Endothelial cell of umbilical vein (primary cell): ENCODE results near the gene BAD. TPM values are rescaled to one million over a fixed set of nuclear protein-coding genes. Genes with fewer than 3 reads are reported as not detected.

Experiments
- BruUV-seq: library from RNA; stranded (reverse); fragments of 400-500 nt; replicated peaks from 2 replicates; lab custom pipeline; 2021; lab: Mats Ljungman, UMichigan
- CTCF ChIA-PET: fragments of 300-600, 350-600 bp; sonication (Branson Sonifier 250); formaldehyde crosslinking; loops from one replicate; lab custom pipeline; 2021; ENCODE audit warnings: antibody characterized with exemption, inconsistent platforms; lab: Charles Lee
- POLR2A ChIA-PET: fragments of 300-600, 350-600 bp; sonication (Branson Sonifier 250); formaldehyde crosslinking; loops from one replicate; lab custom pipeline; 2021; ENCODE audit warnings: antibody characterized with exemption, inconsistent platforms; lab: Charles Lee
- DNase-seq: peaks from one replicate; pipeline ENCODE4 v3.0.0-alpha.2; 2011; ENCODE audit warnings: low read depth, low spot score
- FAIRE-seq: peaks from 2 replicates; lab custom pipeline; 2011; peaks lifted over from hg19 to GRCh38; lab: Jason Lieb, UNC
- H2AFZ ChIP-seq: 2 replicates; pipeline ENCODE4 v1.6.0; 2012; ENCODE audit warnings: low read depth, low read length, control low read depth, inconsistent platforms
- H3K27ac ChIP-seq: 2 replicates; pipeline ENCODE4 v1.5.1; 2011; ENCODE audit warnings: low read depth, mild to moderate bottlenecking, control low read depth, low read length, moderate library complexity; ENCODE audit not compliant: insufficient read depth
- H3K27me3 ChIP-seq, 2 experiments: 2 replicates each; pipeline versions ENCODE4 v1.6.0 to v1.6.1; 2011; ENCODE audit warnings: low read length in 2 of 2, mixed read lengths in 1 of 2; ENCODE audit not compliant: control insufficient read depth in 2 of 2, insufficient read depth in 2 of 2
- H3K36me3 ChIP-seq, 2 experiments: 2 replicates in 1 of 2; 3 replicates in 1 of 2; pipeline ENCODE4 v1.5.1; 2011; ENCODE audit warnings: low read length in 2 of 2, mild to moderate bottlenecking in 1 of 2, moderate library complexity in 1 of 2; ENCODE audit not compliant: control insufficient read depth in 2 of 2, insufficient read depth in 2 of 2; ENCODE audit errors: extremely low read depth in 1 of 2
- H3K4me1 ChIP-seq: 3 replicates; pipeline ENCODE4 v1.5.1; 2011; ENCODE audit warnings: mild to moderate bottlenecking, low read length; ENCODE audit not compliant: control insufficient read depth, insufficient read depth; ENCODE audit errors: extremely low read depth
- H3K4me2 ChIP-seq: 2 replicates; pipeline ENCODE4 v1.6.1; 2011; ENCODE audit warnings: low read length, control low read depth, mixed read lengths; ENCODE audit not compliant: insufficient read depth
- H3K4me3 ChIP-seq, 3 experiments: fragments of 200-600 bp in 1 of 3; sonication (generic), shearing (Covaris generic) in 1 of 3; replicated peaks in 1 of 3; 2 replicates each; pipeline ENCODE4 v1.5.1; 2011 to 2016; ENCODE audit warnings: control low read depth in 3 of 3, low read length in 3 of 3, mild to moderate bottlenecking in 2 of 3, inconsistent platforms in 1 of 3, low read depth in 1 of 3, moderate library complexity in 1 of 3; ENCODE audit not compliant: insufficient read depth in 1 of 3
- H3K79me2 ChIP-seq: 2 replicates; pipeline ENCODE4 v1.6.0; 2012; ENCODE audit warnings: low read length, inconsistent platforms; ENCODE audit not compliant: control insufficient read depth, insufficient read depth
- H3K9ac ChIP-seq: replicated peaks from 2 replicates; pipeline ENCODE3; 2011; ENCODE audit warnings: low read length, control low read depth; ENCODE audit not compliant: insufficient read depth; ENCODE audit errors: extremely low read depth
- H3K9me1 ChIP-seq: replicated peaks from 3 replicates; pipeline ENCODE4 v1.6.0; 2011; ENCODE audit warnings: mild to moderate bottlenecking, low read length; ENCODE audit not compliant: control insufficient read depth, insufficient read depth; ENCODE audit errors: extremely low read depth
- H3K9me3 ChIP-seq: replicated peaks from 2 replicates; pipeline ENCODE4 v1.5.1; 2012; ENCODE audit warnings: low read length, inconsistent platforms; ENCODE audit not compliant: control insufficient read depth, insufficient read depth
- H4K20me1 ChIP-seq: replicated peaks from 2 replicates; pipeline ENCODE3; 2011; ENCODE audit warnings: mild to moderate bottlenecking, low read length; ENCODE audit not compliant: control insufficient read depth, insufficient read depth; ENCODE audit errors: extremely low read depth
- CTCF ChIP-seq, 2 donors: IDR thresholded peaks; 1 replicate in 1 of 2; 2 replicates in 1 of 2; pipeline ENCODE4 v1.5.1; 2011; ENCODE audit warnings: low read length in 2 of 2, mild to moderate bottlenecking in 2 of 2, moderate library complexity in 2 of 2, control low read depth in 1 of 2, inconsistent platforms in 1 of 2, low read depth in 1 of 2; ENCODE audit not compliant: insufficient read depth in 1 of 2; ENCODE audit errors: extremely low read depth in 1 of 2
- EZH2 ChIP-seq: IDR thresholded peaks from 2 replicates; pipeline ENCODE4 v1.6.1; 2012; ENCODE audit warnings: borderline replicate concordance, low read depth, mild to moderate bottlenecking, moderate library complexity, low read length, inconsistent platforms; ENCODE audit not compliant: severe bottlenecking
- FOS ChIP-seq: IDR thresholded peaks from 2 replicates; pipeline ENCODE4 v1.6.1; 2011; ENCODE audit warnings: mild to moderate bottlenecking, low read length, moderate library complexity, borderline replicate concordance; ENCODE audit not compliant: insufficient read depth
- GATA2 ChIP-seq: IDR thresholded peaks from 2 replicates; pipeline ENCODE4 v1.7.0; 2011; ENCODE audit warnings: low read depth, mild to moderate bottlenecking, moderate library complexity, mixed read lengths, low read length; ENCODE audit not compliant: insufficient read length, insufficient read depth
- JUN ChIP-seq: IDR thresholded peaks from 2 replicates; pipeline ENCODE4 v1.6.1; 2011; ENCODE audit warnings: borderline replicate concordance, low read depth; ENCODE audit not compliant: insufficient read length, insufficient read depth
- MAX ChIP-seq: IDR thresholded peaks from 2 replicates; pipeline ENCODE4 v1.6.1; 2011; ENCODE audit not compliant: insufficient read depth, insufficient read length
- MYC ChIP-seq: IDR thresholded peaks from one replicate; pipeline ENCODE4 v1.6.1; 2011; ENCODE audit warnings: mild to moderate bottlenecking, low read depth, low read length
- POLR2A ChIP-seq: IDR thresholded peaks from 2 replicates; pipeline ENCODE4 v1.6.1; 2012; ENCODE audit warnings: low read depth, mild to moderate bottlenecking, control low read depth, low read length
- POLR2AphosphoS5 ChIP-seq: IDR thresholded peaks from 2 replicates; pipeline ENCODE4 v1.6.1; 2012; ENCODE audit warnings: low read depth, mild to moderate bottlenecking, control low read depth, low read length, moderate library complexity; ENCODE audit not compliant: insufficient read depth
- dilution Hi-C: fragments of 300-500 bp; cut with MboI; formaldehyde crosslinking; loops from one replicate; pipeline ENCODE4 v1.15.0; 2019; ENCODE audit warnings: low sequenced_read_pairs; ENCODE audit not compliant: extremely low pct_ligation_motif_present
- intact Hi-C: fragments of 100-400 bp; cut with micrococcal nuclease; formaldehyde crosslinking; loops from one replicate; pipeline ENCODE4 v1.10.0; 2022
- polyA plus RNA-seq, 4 experiments: library from polyadenylated mRNA; depleted of rRNA in 3 of 4; stranded (reverse) in 3 of 4; unstranded in 1 of 4; fragments of >200 nt; gene quantifications; 2 replicates each; pipeline versions ENCODE4 v1.2.1 to v1.2.3, GENCODE V29; 2011 to 2012; ENCODE audit warnings: missing spikeins in 1 of 4
- total RNA-seq: library from RNA; stranded (reverse); gene quantifications from 2 replicates; pipeline ENCODE4 v1.2.3, GENCODE V29; 2021

BAD gene
- total and polyA plus RNA-seq, 2 donors (not counting 3 experiments of a cell fraction or from before 2014, with no cell fraction given), result 65.3 to 88.0 TPM

- dilution Hi-C loops (no loop called here), intact Hi-C loops (no loop called here)
- H3K27ac ChIP-seq, result no peak overlapping the region
- no peaks in the 10 kb centered on the region for H3K27me3 ChIP-seq
- BruUV-seq, result no TSS peak
- H4K20me1 ChIP-seq, result no peaks in the 10 kb centered on the region
- H3K36me3 ChIP-seq, result peaks cover 0 to under 1% of the 10 kb centered on the region in 2 experiments
- no peaks in the 10 kb centered on the region for H3K9me1 ChIP-seq
- ChIA-PET CTCF (interaction anchor here (0.6 to 2.0 kb wide), 4 partner anchors 16 to 75 kb away, joined by 3 to 9 read pairs (median 4); no protein-coding TSS in a partner anchor), POLR2A (no interaction called here)
- no peak overlapping the region for H3K9ac ChIP-seq
- no peak overlapping the region for H2AFZ ChIP-seq
- no peak overlapping the region for H3K4me3 ChIP-seq
- no peaks in the 10 kb centered on the region for H3K9me3 ChIP-seq
- H3K79me2 ChIP-seq, result peaks cover 8% of the 10 kb centered on the region
- H3K4me2 ChIP-seq, result no peak overlapping the region
- peaks cover 19% of the 10 kb centered on the region for H3K4me1 ChIP-seq
- TF ChIP-seq JUN, result no peak
- TF ChIP-seq FOS, result no peak
- TF ChIP-seq POLR2A, result no peak
- no peak for TF ChIP-seq CTCF (IDR thresholded peaks at IDR 0.05; ENCODE audit: extremely low read depth in 1 of 2, insufficient read depth in 1 of 2, low read depth in 1 of 2, low read length in 2 of 2)
- no peak for TF ChIP-seq EZH2
- TF ChIP-seq GATA2, result no peak
- TF ChIP-seq MAX, result no peak
- TF ChIP-seq POLR2AphosphoS5, result no peak
- no peak for TF ChIP-seq MYC
- DNase-seq (no peak), FAIRE-seq (no peak)
Observed at GRCh38 chr11:64229090-64229743, 55.2 kb downstream of the BAD start.
